Effector memory CD8-positive, alpha-beta T cell (primary cell): ENCODE results near the gene MAT2B.

Experiments
- ATAC-seq: fragments of 150-1000 bp; cut with Tn5 transposase; replicated peaks from 2 replicates; pipeline ENCODE4 v1.10.0; 2021; ENCODE audit warnings: mild to moderate bottlenecking, moderate library complexity
- DNase-seq, 3 experiments: peaks; one replicate each; pipeline ENCODE4 v3.0.0; 2021
- H3K27ac Mint-ChIP-seq, 2 donors: one replicate each; pipeline ENCODE4 v1.8.0; 2022; ENCODE audit warnings: mild to moderate bottlenecking in 2 of 2, mixed read lengths in 2 of 2, moderate library complexity in 2 of 2
- H3K27me3 Mint-ChIP-seq, 2 donors: one replicate each; pipeline ENCODE4 v1.8.0; 2022; ENCODE audit warnings: mixed read lengths in 2 of 2
- H3K36me3 Mint-ChIP-seq: one replicate; pipeline ENCODE4 v1.8.0; 2022; ENCODE audit warnings: mild to moderate bottlenecking, moderate library complexity, mixed read lengths; ENCODE audit not compliant: insufficient read depth
- H3K4me1 Mint-ChIP-seq, 2 donors: one replicate each; pipeline ENCODE4 v1.8.0; 2022; ENCODE audit warnings: low read depth in 2 of 2, mixed read lengths in 2 of 2
- H3K4me3 Mint-ChIP-seq, 2 donors: one replicate each; pipeline ENCODE4 v1.8.0; 2022; ENCODE audit warnings: mild to moderate bottlenecking in 2 of 2, mixed read lengths in 2 of 2, moderate library complexity in 2 of 2
- H3K9me3 Mint-ChIP-seq, 2 donors: one replicate each; pipeline ENCODE4 v1.8.0; 2022; ENCODE audit warnings: mixed read lengths in 2 of 2

MAT2B gene

GRCh38 chr5:163544836-163545235 is 39.4 kb downstream of the MAT2B start:
- Mint-ChIP-seq H3K27me3 (peaks cover 18 to 20% of the 10 kb centered on the region in 2 donors), H3K4me3 (no peak overlapping the region), H3K4me1 (peaks cover 0 to 2% of the 10 kb centered on the region in 2 donors), H3K36me3 (no peaks in the 10 kb centered on the region), H3K27ac (no peak overlapping the region), H3K9me3 (no peaks in the 10 kb centered on the region)
- DNase-seq: no peak
- no peak for ATAC-seq

GRCh38 chr5:163548649-163549048 is 43.2 kb downstream of the MAT2B start:
- peak overlapping the region; percentile 8 to 33 for H3K27ac Mint-ChIP-seq
- DNase-seq (no peak), ATAC-seq (peak; percentile 78)
- H3K4me3 Mint-ChIP-seq: peak overlapping the region; percentile 8 to 34
- no peaks in the 10 kb centered on the region for H3K36me3 Mint-ChIP-seq
- peaks cover 13 to 42% of the 10 kb centered on the region in 2 donors for H3K27me3 Mint-ChIP-seq
- no peaks in the 10 kb centered on the region for H3K9me3 Mint-ChIP-seq
- peaks cover 0 to 2% of the 10 kb centered on the region in 2 donors for H3K4me1 Mint-ChIP-seq

DNA sequence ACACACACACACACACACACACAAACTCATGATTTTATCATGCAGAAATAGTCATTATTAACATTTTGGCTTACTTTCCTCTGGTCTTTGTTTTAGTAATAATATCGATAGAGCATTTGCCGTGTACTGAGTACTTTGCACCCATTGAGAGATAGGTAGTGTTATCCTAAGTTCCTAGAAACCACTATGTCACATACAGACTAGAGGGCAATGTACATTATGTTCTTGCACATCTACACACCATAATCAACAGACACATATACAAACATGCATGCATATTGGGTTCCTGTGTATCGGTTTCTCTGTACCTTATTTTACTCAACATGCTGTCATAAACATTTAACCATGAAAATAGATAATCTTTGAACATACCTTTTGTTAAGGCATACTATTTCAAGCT is 45.7 kb downstream of the MAT2B start:
- H3K4me1 Mint-ChIP-seq: peaks cover 0 to 2% of the 10 kb centered on the region in 2 donors

GRCh38 chr5:163552536-163552935 is 47.1 kb downstream of the MAT2B start:
- ATAC-seq (no peak), DNase-seq (no peak)
- Mint-ChIP-seq H3K27me3 (peaks cover 39 to 51% of the 10 kb centered on the region in 2 donors), H3K36me3 (no peaks in the 10 kb centered on the region), H3K4me3 (no peak overlapping the region), H3K9me3 (peaks cover 0 to 2% of the 10 kb centered on the region in 2 donors), H3K27ac (no peak overlapping the region), H3K4me1 (peaks cover 0 to 2% of the 10 kb centered on the region in 2 donors)

More for the DNA sequence above, 45.7 kb downstream of the MAT2B start:
- Mint-ChIP-seq H3K4me3 (no peak overlapping the region), H3K9me3 (no peaks in the 10 kb centered on the region), H3K36me3 (no peaks in the 10 kb centered on the region), H3K27ac (no peak overlapping the region), H3K27me3 (peaks cover 38 to 53% of the 10 kb centered on the region in 2 donors)
- no peak for DNase-seq
- ATAC-seq: no peak

- H3K27ac Mint-ChIP-seq: no peak overlapping the region
- peaks cover 0 to 2% of the 10 kb centered on the region in 2 donors for H3K9me3 Mint-ChIP-seq
- DNase-seq (no peak), ATAC-seq (no peak)
- H3K36me3 Mint-ChIP-seq: peaks cover 4% of the 10 kb centered on the region
- H3K27me3 Mint-ChIP-seq: peaks cover 57 to 76% of the 10 kb centered on the region in 2 donors
- peaks cover 12 to 13% of the 10 kb centered on the region in 2 donors for H3K4me1 Mint-ChIP-seq
- H3K4me3 Mint-ChIP-seq: no peak overlapping the region
These were observed 55.9 kb downstream of the MAT2B start for GRCh38 chr5:163561339-163561738.

DNA sequence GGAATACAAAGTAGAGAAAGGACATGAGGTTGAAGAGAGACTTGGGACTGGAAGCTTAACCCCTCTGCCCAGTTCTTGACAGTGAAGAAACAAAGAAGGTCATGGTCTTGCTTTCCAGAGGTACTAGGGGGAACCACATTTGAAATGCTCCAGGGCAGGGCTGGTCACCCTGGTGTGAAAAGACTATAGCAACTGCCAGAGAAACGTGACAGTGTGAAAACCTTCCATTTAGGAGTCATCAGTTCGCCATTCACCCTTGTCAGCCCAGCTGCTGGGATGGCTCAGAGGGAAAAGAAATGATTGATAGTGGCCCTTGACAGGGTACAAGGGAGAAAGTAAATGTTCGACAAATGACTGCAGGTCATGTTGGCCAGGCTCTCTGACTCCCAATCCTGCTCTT is 56.7 kb downstream of the MAT2B start:
- no peaks in the 10 kb centered on the region for H3K9me3 Mint-ChIP-seq
- ATAC-seq (no peak), DNase-seq (no peak)
- H3K4me3 Mint-ChIP-seq: no peak overlapping the region
- peaks cover 7% of the 10 kb centered on the region for H3K36me3 Mint-ChIP-seq
- peaks cover 17 to 19% of the 10 kb centered on the region in 2 donors for H3K4me1 Mint-ChIP-seq
- H3K27ac Mint-ChIP-seq: no peak overlapping the region
- H3K27me3 Mint-ChIP-seq: peaks cover 60 to 78% of the 10 kb centered on the region in 2 donors

GRCh38 chr5:163563112-163563511 is 57.7 kb downstream of the MAT2B start:
- DNase-seq (no peak), ATAC-seq (no peak)
- H3K36me3 Mint-ChIP-seq: peaks cover 3% of the 10 kb centered on the region
- peaks cover 61 to 84% of the 10 kb centered on the region in 2 donors for H3K27me3 Mint-ChIP-seq
- no peak overlapping the region for H3K4me3 Mint-ChIP-seq
- no peaks in the 10 kb centered on the region for H3K9me3 Mint-ChIP-seq
- peaks cover 19 to 20% of the 10 kb centered on the region in 2 donors for H3K4me1 Mint-ChIP-seq
- no peak overlapping the region for H3K27ac Mint-ChIP-seq

DNA sequence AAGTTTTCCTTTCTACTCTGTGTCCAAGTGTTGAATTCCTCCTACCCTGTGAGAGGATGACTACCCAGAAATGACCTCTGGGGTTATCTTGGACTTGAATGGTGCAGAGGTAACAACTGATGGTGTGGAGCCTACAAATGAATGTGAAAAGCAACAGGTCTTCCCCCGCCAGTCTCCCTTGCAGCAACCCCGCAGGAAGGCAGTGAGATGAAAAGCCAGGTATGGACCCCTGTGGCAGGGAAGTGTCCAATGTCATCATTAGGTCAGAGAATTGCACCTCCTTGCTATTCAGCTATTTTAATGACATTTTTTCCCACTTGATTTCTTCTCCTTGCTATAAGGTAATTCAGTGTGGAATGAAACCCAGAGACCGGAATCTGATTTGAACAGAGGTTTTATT is 58.5 kb downstream of the MAT2B start:
- no peak overlapping the region for H3K27ac Mint-ChIP-seq
- no peaks in the 10 kb centered on the region for H3K9me3 Mint-ChIP-seq
- H3K4me3 Mint-ChIP-seq: no peak overlapping the region

GRCh38 chr5:163564321-163564938 is 59.0 kb downstream of the MAT2B start:
- DNase-seq: peak; percentile 55 to 68 (median 61)
- no peaks in the 10 kb centered on the region for H3K9me3 Mint-ChIP-seq
- peaks cover 15 to 20% of the 10 kb centered on the region in 2 donors for H3K4me1 Mint-ChIP-seq
- peak; percentile 37 for ATAC-seq
- H3K36me3 Mint-ChIP-seq: peaks cover 3% of the 10 kb centered on the region
- H3K27me3 Mint-ChIP-seq: peaks cover 67 to 87% of the 10 kb centered on the region in 2 donors
- no peak overlapping the region for H3K4me3 Mint-ChIP-seq
- H3K27ac Mint-ChIP-seq: no peak overlapping the region

More for the DNA sequence above, 58.5 kb downstream of the MAT2B start:
- H3K36me3 Mint-ChIP-seq: peaks cover 3% of the 10 kb centered on the region
- ATAC-seq: no peak
- peaks cover 62 to 84% of the 10 kb centered on the region in 2 donors for H3K27me3 Mint-ChIP-seq
- peaks cover 15 to 20% of the 10 kb centered on the region in 2 donors for H3K4me1 Mint-ChIP-seq
- DNase-seq: no peak

- Mint-ChIP-seq H3K9me3 (no peaks in the 10 kb centered on the region), H3K4me1 (peaks cover 15 to 20% of the 10 kb centered on the region in 2 donors), H3K4me3 (peak overlapping the region; percentile 82 to 89), H3K27ac (no peak overlapping the region), H3K27me3 (peaks cover 78 to 94% of the 10 kb centered on the region in 2 donors), H3K36me3 (peaks cover 3% of the 10 kb centered on the region)
- ATAC-seq (no peak), DNase-seq (no peak)
These were observed 60.1 kb downstream of the MAT2B start for GRCh38 chr5:163565492-163565891.

GRCh38 chr5:163565931-163566608 is 60.7 kb downstream of the MAT2B start:
- Mint-ChIP-seq H3K4me3 (peak overlapping the region; percentile 82 to 89), H3K9me3 (no peaks in the 10 kb centered on the region), H3K36me3 (peaks cover 3% of the 10 kb centered on the region), H3K27ac (peak overlapping the region; percentile 27 to 65), H3K4me1 (peaks cover 15 to 20% of the 10 kb centered on the region in 2 donors), H3K27me3 (peaks cover 81 to 89% of the 10 kb centered on the region in 2 donors)
- DNase-seq (peak; percentile 9 to 19 (median 13)), ATAC-seq (peak; percentile 88)

- Mint-ChIP-seq H3K27me3 (peaks cover 77 to 83% of the 10 kb centered on the region in 2 donors), H3K9me3 (no peaks in the 10 kb centered on the region), H3K4me1 (peaks cover 15 to 20% of the 10 kb centered on the region in 2 donors), H3K27ac (no peak overlapping the region), H3K36me3 (peaks cover 3% of the 10 kb centered on the region), H3K4me3 (peak overlapping the region; percentile 82 to 89)
- DNase-seq (no peak), ATAC-seq (no peak)
These were observed 61.3 kb downstream of the MAT2B start for GRCh38 chr5:163566678-163567077.

GRCh38 chr5:163567811-163568210 is 62.4 kb downstream of the MAT2B start:
- no peak overlapping the region for H3K4me3 Mint-ChIP-seq
- DNase-seq (no peak), ATAC-seq (no peak)
- H3K27me3 Mint-ChIP-seq: peaks cover 69 to 71% of the 10 kb centered on the region in 2 donors
- H3K36me3 Mint-ChIP-seq: peaks cover 3% of the 10 kb centered on the region
- no peak overlapping the region for H3K27ac Mint-ChIP-seq
- H3K4me1 Mint-ChIP-seq: peaks cover 15 to 20% of the 10 kb centered on the region in 2 donors
- no peaks in the 10 kb centered on the region for H3K9me3 Mint-ChIP-seq
